NCI-H524 treated with DMSO at 0.1 percent for 48 hours (cell line): ENCODE data around the gene MYT1.
"Not testable (repeated sequence)": the region's sequence is repeated elsewhere in the genome, so short reads cannot be mapped to it uniquely, and the experiment has no call there.

Experiments used
- DNase-seq: peaks from one replicate; lab custom pipeline; 2025; lab: John Stamatoyannopoulos, UW

MYT1 gene

GRCh38 chr20:64169091-64169560, 4.9 kb downstream of the MYT1 start:
- no peak for DNase-seq

GRCh38 chr20:64171211-64171610, 7.0 kb downstream of the MYT1 start:
- DNase-seq, result no peak

- no peak for DNase-seq
These were observed 8.9 kb downstream of the MYT1 start for GRCh38 chr20:64173116-64173515.

GRCh38 chr20:64176551-64176950, 12.3 kb downstream of the MYT1 start:
- DNase-seq, result no peak

GRCh38 chr20:64176971-64177370, 12.7 kb downstream of the MYT1 start:
- DNase-seq, result no peak

GRCh38 chr20:64177384-64177783, 13.1 kb downstream of the MYT1 start:
- no peak for DNase-seq

GRCh38 chr20:64177787-64178186, 13.5 kb downstream of the MYT1 start:
- no peak for DNase-seq

GRCh38 chr20:64178925-64179324, 14.7 kb downstream of the MYT1 start:
- not testable (repeated sequence) for DNase-seq

GRCh38 chr20:64179805-64180204, 15.6 kb downstream of the MYT1 start:
- no peak for DNase-seq

- DNase-seq, result no peak
These were observed 16.4 kb downstream of the MYT1 start for GRCh38 chr20:64180673-64181072.

GRCh38 chr20:64181391-64181790, 17.1 kb downstream of the MYT1 start:
- DNase-seq, result no peak

- DNase-seq, result no peak
These were observed 18.1 kb downstream of the MYT1 start for GRCh38 chr20:64182146-64182865.

- DNase-seq, result no peak
These were observed 19.1 kb downstream of the MYT1 start for GRCh38 chr20:64183313-64183712.

- no peak for DNase-seq
These were observed 20.5 kb downstream of the MYT1 start for GRCh38 chr20:64184795-64185194.

GRCh38 chr20:64185276-64185900, 21.1 kb downstream of the MYT1 start:
- DNase-seq, result no peak

GRCh38 chr20:64186071-64186598, 21.9 kb downstream of the MYT1 start:
- no peak for DNase-seq

- DNase-seq, result not testable (repeated sequence)
These were observed 23.0 kb downstream of the MYT1 start for GRCh38 chr20:64187213-64187612.

GRCh38 chr20:64188091-64188490, 23.8 kb downstream of the MYT1 start:
- DNase-seq, result no peak

GRCh38 chr20:64188682-64189529, 24.7 kb downstream of the MYT1 start:
- DNase-seq, result no peak

GRCh38 chr20:64189530-64189966, 25.3 kb downstream of the MYT1 start:
- no peak for DNase-seq

- DNase-seq, result no peak
These were observed 25.7 kb downstream of the MYT1 start for GRCh38 chr20:64189986-64190385.

GRCh38 chr20:64191002-64191401, 26.8 kb downstream of the MYT1 start:
- peak; percentile 6 for DNase-seq
